ENCODE results near the gene PER1.

PER1 gene

DNA sequence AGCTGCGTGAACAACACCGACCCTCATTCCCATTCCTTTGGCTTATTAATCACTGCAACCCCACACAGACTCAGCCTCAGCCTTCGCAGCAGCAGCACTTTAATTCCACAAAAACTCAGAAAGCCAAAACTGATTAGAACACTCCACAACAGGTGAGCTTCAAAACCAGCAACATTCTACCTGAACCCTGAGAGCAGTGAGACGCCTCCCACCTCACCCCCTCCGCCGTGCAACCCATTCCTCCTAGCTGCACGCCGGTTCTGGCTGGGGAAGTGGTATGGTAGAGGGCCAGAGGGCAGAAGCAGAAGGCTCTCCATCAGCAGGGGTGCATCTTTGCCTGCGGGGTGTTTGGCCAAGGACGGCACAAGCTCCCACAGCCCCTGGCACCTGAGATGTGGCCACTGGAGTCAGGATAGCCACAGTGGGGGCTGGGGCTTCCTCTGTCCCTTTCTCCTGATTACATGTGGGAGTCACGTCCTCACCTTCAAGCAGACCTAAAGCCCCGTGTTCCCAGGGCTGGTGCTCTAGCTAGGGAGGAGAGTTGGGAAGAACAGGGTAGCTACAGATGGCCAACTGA, 36.1 kb upstream of the PER1 start:
- in situ Hi-C loops (cut with HindIII; ENCODE audit: low sequenced_read_pairs): loop anchor here (25.0 kb wide), 1 partner anchor 124 kb away; the partner anchor contains the start of gene ARHGEF15
- TF ChIP-seq, protein P1, sequence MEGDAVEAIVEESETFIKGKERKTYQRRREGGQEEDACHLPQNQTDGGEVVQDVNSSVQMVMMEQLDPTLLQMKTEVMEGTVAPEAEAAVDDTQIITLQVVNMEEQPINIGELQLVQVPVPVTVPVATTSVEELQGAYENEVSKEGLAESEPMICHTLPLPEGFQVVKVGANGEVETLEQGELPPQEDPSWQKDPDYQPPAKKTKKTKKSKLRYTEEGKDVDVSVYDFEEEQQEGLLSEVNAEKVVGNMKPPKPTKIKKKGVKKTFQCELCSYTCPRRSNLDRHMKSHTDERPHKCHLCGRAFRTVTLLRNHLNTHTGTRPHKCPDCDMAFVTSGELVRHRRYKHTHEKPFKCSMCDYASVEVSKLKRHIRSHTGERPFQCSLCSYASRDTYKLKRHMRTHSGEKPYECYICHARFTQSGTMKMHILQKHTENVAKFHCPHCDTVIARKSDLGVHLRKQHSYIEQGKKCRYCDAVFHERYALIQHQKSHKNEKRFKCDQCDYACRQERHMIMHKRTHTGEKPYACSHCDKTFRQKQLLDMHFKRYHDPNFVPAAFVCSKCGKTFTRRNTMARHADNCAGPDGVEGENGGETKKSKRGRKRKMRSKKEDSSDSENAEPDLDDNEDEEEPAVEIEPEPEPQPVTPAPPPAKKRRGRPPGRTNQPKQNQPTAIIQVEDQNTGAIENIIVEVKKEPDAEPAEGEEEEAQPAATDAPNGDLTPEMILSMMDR (IDR thresholded peaks at IDR 0.05; ENCODE audit: low read depth, low read length, missing control alignments): no peak
- DNase-seq (ENCODE audit: low read depth): no peak
- peak overlapping the region; percentile 96 for H3K4me3 ChIP-seq (ENCODE audit: low read depth, low read length)

DNA sequence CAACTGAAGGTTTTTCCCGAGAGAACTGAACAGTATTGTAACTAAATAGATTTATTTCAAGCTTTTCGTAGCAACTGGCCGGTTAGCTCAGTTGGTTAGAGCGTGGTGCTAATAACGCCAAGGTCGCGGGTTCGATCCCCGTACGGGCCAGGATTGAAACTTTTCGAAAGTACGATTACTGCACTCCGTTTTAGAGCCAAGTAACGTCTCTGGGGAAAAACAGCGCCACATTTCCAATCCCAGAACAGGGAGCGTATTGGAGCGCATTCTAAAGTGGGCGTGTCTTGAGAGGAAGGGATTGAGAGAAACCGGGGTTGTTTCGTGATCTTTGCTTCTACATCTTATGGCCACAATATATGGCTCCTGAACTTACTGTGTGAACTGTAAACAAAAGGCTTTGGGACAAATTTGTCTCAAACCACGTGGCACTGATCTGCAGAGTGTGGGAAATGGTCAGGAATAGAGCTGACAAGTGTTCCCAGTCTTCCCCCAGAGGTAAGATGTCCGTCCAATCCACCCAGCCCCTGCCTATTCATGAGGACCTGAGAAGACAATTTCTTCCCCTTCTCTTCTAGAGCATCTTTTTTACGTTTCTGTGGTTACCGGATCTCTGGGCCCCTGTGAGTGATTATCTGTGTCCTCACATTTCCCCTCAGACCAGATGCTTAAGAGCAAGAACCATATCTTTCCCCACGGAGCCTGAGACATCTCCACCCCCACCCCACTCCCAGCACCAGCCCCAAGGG, 35.5 kb upstream of the PER1 start:
- TF ChIP-seq, protein P1 (IDR thresholded peaks at IDR 0.05; ENCODE audit: low read depth, low read length, missing control alignments): no peak
- H3K4me3 ChIP-seq (ENCODE audit: low read depth, low read length): peak overlapping the region; percentile 96
- DNase-seq (ENCODE audit: low read depth): peak; percentile 98
- in situ Hi-C loops (cut with HindIII; ENCODE audit: low sequenced_read_pairs): loop anchor here (25.0 kb wide), 1 partner anchor 125 kb away; the partner anchor contains the start of gene ARHGEF15

DNA sequence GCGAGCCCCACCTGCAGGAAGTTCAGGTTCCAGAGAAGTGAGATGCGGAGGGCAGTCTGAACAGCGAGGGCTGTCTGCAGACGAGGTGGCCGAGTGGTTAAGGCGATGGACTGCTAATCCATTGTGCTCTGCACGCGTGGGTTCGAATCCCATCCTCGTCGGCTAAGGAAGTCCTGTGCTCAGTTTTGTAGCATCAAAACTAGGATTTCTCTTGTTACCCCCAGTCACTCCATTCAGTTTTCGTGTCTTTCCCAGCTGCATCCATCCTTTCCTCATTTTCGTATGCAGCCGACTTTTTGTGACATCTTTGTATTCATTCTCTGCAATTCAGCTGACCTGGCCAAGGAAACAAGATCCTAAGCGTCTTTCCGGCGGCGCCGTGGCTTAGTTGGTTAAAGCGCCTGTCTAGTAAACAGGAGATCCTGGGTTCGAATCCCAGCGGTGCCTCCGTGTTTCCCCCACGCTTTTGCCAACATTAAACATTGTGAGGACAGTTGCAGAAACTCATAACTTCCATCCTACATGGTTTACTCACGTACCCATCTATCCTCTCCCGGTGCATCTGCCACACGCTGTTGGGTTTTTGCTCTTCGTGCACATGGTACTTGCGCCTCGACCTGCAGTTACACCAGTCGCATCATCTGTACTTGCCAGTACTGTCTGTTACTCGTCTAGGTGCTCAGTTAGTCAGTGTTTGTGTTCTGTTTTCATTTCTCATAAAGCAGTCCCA, 34.7 kb upstream of the PER1 start:
- TF ChIP-seq, protein P1 (IDR thresholded peaks at IDR 0.05; ENCODE audit: low read depth, low read length, missing control alignments): peak; percentile 45
- in situ Hi-C loops (cut with HindIII; ENCODE audit: low sequenced_read_pairs): loop anchor here (25.0 kb wide), 1 partner anchor 125 kb away; the partner anchor contains the start of gene ARHGEF15
- peak overlapping the region; percentile 96 for H3K4me3 ChIP-seq (ENCODE audit: low read depth, low read length)
- DNase-seq (ENCODE audit: low read depth): peak; percentile 91

DNA sequence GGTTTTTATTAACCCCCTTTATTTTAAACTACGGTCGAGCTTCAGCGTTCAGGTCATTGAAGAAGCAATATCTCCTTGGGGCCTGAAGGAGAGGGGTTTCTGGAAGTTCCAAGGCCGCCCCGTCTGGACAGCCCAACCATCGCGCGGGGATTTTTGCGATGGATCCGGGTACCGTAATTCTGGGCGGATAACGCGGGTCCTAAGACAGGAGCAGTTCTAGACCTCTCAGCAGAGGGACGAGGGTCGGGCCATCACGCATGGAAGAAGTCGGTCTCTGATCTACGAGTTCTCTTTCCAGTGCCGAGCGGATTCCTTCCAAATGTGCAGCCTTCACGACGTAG, 34.2 kb upstream of the PER1 start:
- no peak for DNase-seq (ENCODE audit: low read depth)
- TF ChIP-seq, protein P1 (IDR thresholded peaks at IDR 0.05; ENCODE audit: low read depth, low read length, missing control alignments): no peak
- in situ Hi-C loops (cut with HindIII; ENCODE audit: low sequenced_read_pairs): loop anchor here (25.0 kb wide), 1 partner anchor 126 kb away; the partner anchor contains the start of gene ARHGEF15
- H3K4me3 ChIP-seq (ENCODE audit: low read depth, low read length): peak overlapping the region; percentile 96

DNA sequence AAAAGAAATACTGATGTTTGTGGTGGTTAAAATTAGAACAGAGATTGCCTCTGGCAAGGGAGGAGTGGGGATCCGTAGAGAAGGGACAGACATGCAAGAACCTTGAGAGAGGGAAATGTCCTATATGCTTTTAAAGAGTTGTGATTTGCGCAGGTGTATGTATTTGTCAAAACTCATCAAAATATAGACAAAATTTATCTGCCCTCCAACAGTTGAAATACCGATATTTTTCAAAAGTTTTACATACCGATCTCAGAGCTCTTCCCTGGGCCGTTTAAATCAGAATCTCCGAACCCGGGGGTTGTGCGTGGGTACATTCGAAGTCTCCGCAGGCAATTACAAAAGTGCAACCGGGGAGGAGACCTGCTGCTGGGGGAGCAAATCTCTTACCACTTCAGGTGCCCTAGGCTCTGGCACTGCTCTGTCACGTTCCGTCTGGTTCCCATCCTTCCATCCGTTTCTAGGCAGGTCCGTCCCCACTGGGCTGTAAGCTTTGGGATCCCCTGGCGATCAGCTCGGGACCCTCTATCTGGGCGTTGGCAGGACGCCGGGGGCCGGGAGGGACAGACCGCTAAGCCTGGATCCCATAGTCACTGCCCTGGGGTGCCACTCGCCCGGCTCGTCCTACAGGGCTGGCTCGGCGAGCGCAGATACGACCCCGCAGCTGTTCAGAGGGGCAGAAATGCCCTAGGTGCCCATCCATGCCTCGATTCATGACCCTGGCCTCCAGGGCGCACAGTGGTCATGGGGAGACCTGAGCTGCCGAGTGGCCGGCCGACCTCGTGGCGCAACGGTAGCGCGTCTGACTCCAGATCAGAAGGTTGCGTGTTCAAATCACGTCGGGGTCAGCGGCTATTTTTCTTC, 33.6 kb upstream of the PER1 start:
- DNase-seq (ENCODE audit: low read depth): no peak

More for the DNA sequence above, 33.6 kb upstream of the PER1 start:
- TF ChIP-seq, protein P1 (IDR thresholded peaks at IDR 0.05; ENCODE audit: low read depth, low read length, missing control alignments): no peak
- in situ Hi-C loops (cut with HindIII; ENCODE audit: low sequenced_read_pairs): loop anchor here (25.0 kb wide), 1 partner anchor 126 kb away; the partner anchor contains the start of gene ARHGEF15
- H3K4me3 ChIP-seq (ENCODE audit: low read depth, low read length): peak overlapping the region; percentile 96
